ENCODE data around the gene RGMB. TPM values are rescaled to one million over a fixed set of nuclear protein-coding genes. Genes with fewer than 3 reads are reported as not detected.
A peak's percentile ranks its signal among the peaks of the same experiment; 100 is the strongest.

RGMB gene
- total and polyA plus RNA-seq, 2 donors (not counting 1 experiment from before 2014, with no cell fraction given): 14.7 to 18.3 TPM

GRCh38 chr5:98775246-98776065 is 2.0 kb downstream of the RGMB start:
- H3K4me1 ChIP-seq (ENCODE audit: control insufficient read depth in 2 of 2, insufficient read depth in 2 of 2, low read length in 2 of 2): peaks cover 25 to 36% of the 10 kb centered on the region in 2 donors
- peak overlapping the region in 1 of 5 experiments; percentile 94 for H3K4me3 ChIP-seq (ENCODE audit: control extremely low read depth in 1 of 5, extremely low read depth in 1 of 5, insufficient read depth in 1 of 5, low read depth in 2 of 5, low read length in 4 of 5)
- peaks cover 5 to 9% of the 10 kb centered on the region in 2 experiments for H3K36me3 ChIP-seq (replicated peaks in 1 of 2; ENCODE audit: control extremely low read depth in 1 of 2, control insufficient read depth in 1 of 2, extremely low read depth in 1 of 2, insufficient read depth in 2 of 2, low read length in 1 of 2)
- WGBS (ENCODE audit: insufficient coverage): 88% methylated on average over 9 of the region's 12 CpGs
- Mint-ChIP-seq H3K27ac (no peak overlapping the region), H3K27me3 (no peaks in the 10 kb centered on the region), H3K9me3 (ENCODE audit: insufficient read depth) (no peaks in the 10 kb centered on the region), H3K4me3 (peak overlapping the region; percentile 96), H3K4me1 (peaks cover 50% of the 10 kb centered on the region)
- H3K79me2 ChIP-seq (ENCODE audit: control insufficient read depth, insufficient read depth, low read length): peaks cover 59% of the 10 kb centered on the region
- peak overlapping the region; percentile 83 for H3K9ac ChIP-seq (ENCODE audit: low read length)
- TF ChIP-seq CTCF (IDR thresholded peaks at IDR 0.05): no peak
- TF ChIP-seq EZH2 (IDR thresholded peaks at IDR 0.05; ENCODE audit: borderline replicate concordance, insufficient read depth, low read depth, low read length, poor library complexity, severe bottlenecking): no peak
- ChIA-PET CTCF (interaction anchor here (1.0 to 8.9 kb wide), 3 partner anchors 9 to 21 kb away, joined by 3 to 82 read pairs (median 4); no protein-coding TSS in a partner anchor), POLR2A (no interaction called here)
- H4K20me1 ChIP-seq (ENCODE audit: control insufficient read depth, insufficient read depth, low read length, poor library complexity, severe bottlenecking): peaks cover 30% of the 10 kb centered on the region
- intact Hi-C loops (cut with micrococcal nuclease): loop anchor here (10.0 kb wide), 1 partner anchor 1901 kb away; the partner anchor contains the start of gene ERAP2
- H3K9me3 ChIP-seq (ENCODE audit: control extremely low read depth in 1 of 3, control insufficient read depth in 2 of 3, insufficient read depth in 1 of 3, low read length in 2 of 3): peaks cover 0 to 5% (median 0%) of the 10 kb centered on the region in 3 donors
- H3K4me2 ChIP-seq (replicated peaks; ENCODE audit: low read depth, low read length, poor library complexity, severe bottlenecking): peak overlapping the region; percentile 86
- no peak for ATAC-seq (ENCODE audit: low read depth)
- H3K27ac ChIP-seq (ENCODE audit: low read length in 2 of 2): no peak overlapping the region
- no peak overlapping the region for H2AFZ ChIP-seq (ENCODE audit: insufficient read depth, low read depth, low read length, poor library complexity, severe bottlenecking)
- H3K27me3 ChIP-seq (replicated peaks in 1 of 4; ENCODE audit: control extremely low read depth in 1 of 4, control insufficient read depth in 3 of 4, insufficient read depth in 4 of 4, low read length in 3 of 4): peaks cover 0 to under 1% (median under 1%) of the 10 kb centered on the region in 4 experiments
- DNase-seq: no peak

Measured in B cell (primary cell).